Measurements from ENCODE around the gene POLR2C.

POLR2C gene

GRCh38 chr16:57504491-57504890, 42.0 kb downstream of the POLR2C start:
- no peak for DNase-seq

- no peak for DNase-seq
Measured at GRCh38 chr16:57505169-57505568, 42.7 kb downstream of the POLR2C start.

- no peak for DNase-seq
Measured at GRCh38 chr16:57507136-57508034, 44.9 kb downstream of the POLR2C start.

GRCh38 chr16:57508035-57508425, 45.6 kb downstream of the POLR2C start:
- DNase-seq: no peak

- DNase-seq: no peak
Measured at GRCh38 chr16:57509231-57509923, 46.9 kb downstream of the POLR2C start.

GRCh38 chr16:57510016-57510871, 47.8 kb downstream of the POLR2C start:
- DNase-seq: no peak

- DNase-seq: no peak
Measured at GRCh38 chr16:57512296-57513001, 50.0 kb downstream of the POLR2C start.

- DNase-seq: no peak
Measured at GRCh38 chr16:57513371-57514102, 51.1 kb downstream of the POLR2C start.

- no peak for DNase-seq
Measured at GRCh38 chr16:57514371-57514770, 51.9 kb downstream of the POLR2C start.

GRCh38 chr16:57514791-57515600, 52.5 kb downstream of the POLR2C start:
- DNase-seq: no peak

GRCh38 chr16:57516176-57516725, 53.8 kb downstream of the POLR2C start:
- DNase-seq: no peak

- DNase-seq: no peak
Measured at GRCh38 chr16:57516773-57517172, 54.3 kb downstream of the POLR2C start.

GRCh38 chr16:57517397-57518367, 55.2 kb downstream of the POLR2C start:
- DNase-seq: no peak

GRCh38 chr16:57518520-57518919, 56.0 kb downstream of the POLR2C start:
- DNase-seq: no peak

GRCh38 chr16:57518922-57519321, 56.4 kb downstream of the POLR2C start:
- DNase-seq: no peak

- peak; percentile 80 to 91 (median 87) for DNase-seq
Measured at GRCh38 chr16:57519796-57520360, 57.4 kb downstream of the POLR2C start.
